Inflammatory macrophage treated with lipopolysaccharide for 4 hours (primary cell): ENCODE measurements around the gene DHX35.
A peak's percentile ranks its signal among the peaks of the same experiment; 100 is the strongest.
"Not testable (repeated sequence)": the region's sequence is repeated elsewhere in the genome, so short reads cannot be mapped to it uniquely, and the experiment has no call there.

Experiments
- DNase-seq: peaks from one replicate; pipeline ENCODE4 v3.0.0-alpha.2; 2020

Gene DHX35

GRCh38 chr20:38982291-38982690, 20.1 kb downstream of the DHX35 start:
- DNase-seq: no peak

- DNase-seq: no peak
Observed at GRCh38 chr20:38985060-38985459, 22.9 kb downstream of the DHX35 start.

- no peak for DNase-seq
Observed at GRCh38 chr20:38985603-38986170, 23.5 kb downstream of the DHX35 start.

GRCh38 chr20:38986663-38987062, 24.5 kb downstream of the DHX35 start:
- DNase-seq: no peak

GRCh38 chr20:38987777-38988176, 25.6 kb downstream of the DHX35 start:
- DNase-seq: no peak

GRCh38 chr20:38990728-38991127, 28.6 kb downstream of the DHX35 start:
- DNase-seq: no peak

GRCh38 chr20:38991814-38992704, 29.9 kb downstream of the DHX35 start:
- DNase-seq: no peak

GRCh38 chr20:38995536-38996044, 33.4 kb downstream of the DHX35 start:
- DNase-seq: no peak

GRCh38 chr20:38996866-38997265, 34.7 kb downstream of the DHX35 start:
- DNase-seq: not testable (repeated sequence)

- no peak for DNase-seq
Observed at GRCh38 chr20:38997622-38998021, 35.5 kb downstream of the DHX35 start.

- no peak for DNase-seq
Observed at GRCh38 chr20:38999217-38999616, 37.1 kb downstream of the DHX35 start.

GRCh38 chr20:38999965-39000910, 38.1 kb downstream of the DHX35 start:
- no peak for DNase-seq

- no peak for DNase-seq
Observed at GRCh38 chr20:39004508-39004907, 42.4 kb downstream of the DHX35 start.

- peak; percentile 1 for DNase-seq
Observed at GRCh38 chr20:39009348-39009747, 47.2 kb downstream of the DHX35 start.

GRCh38 chr20:39010496-39010895, 48.4 kb downstream of the DHX35 start:
- no peak for DNase-seq

- no peak for DNase-seq
Observed at GRCh38 chr20:39013662-39014109, 51.5 kb downstream of the DHX35 start.

- peak; percentile 8 for DNase-seq
Observed at GRCh38 chr20:39016041-39016440, 53.9 kb downstream of the DHX35 start.

GRCh38 chr20:39016506-39016905, 54.4 kb downstream of the DHX35 start:
- no peak for DNase-seq

- no peak for DNase-seq
Observed at GRCh38 chr20:39019027-39019426, 56.9 kb downstream of the DHX35 start.

GRCh38 chr20:39019805-39020325, 57.7 kb downstream of the DHX35 start:
- no peak for DNase-seq

- DNase-seq: no peak
Observed at GRCh38 chr20:39021748-39022147, 59.6 kb downstream of the DHX35 start.

- no peak for DNase-seq
Observed at GRCh38 chr20:39025883-39026282, 63.7 kb downstream of the DHX35 start.

GRCh38 chr20:39029364-39029763, 67.2 kb downstream of the DHX35 start:
- no peak for DNase-seq
